NCI-H524 treated with DMSO at 0.1 percent for 48 hours (cell line): ENCODE data around the gene LRRIQ1.
A peak's percentile ranks its signal among the peaks of the same experiment; 100 is the strongest.
"Not testable (repeated sequence)": the region's sequence is repeated elsewhere in the genome, so short reads cannot be mapped to it uniquely, and the experiment has no call there.

Experiments
- DNase-seq: peaks from one replicate; lab custom pipeline; 2025; lab: John Stamatoyannopoulos, UW

Gene LRRIQ1

GRCh38 chr12:85036234-85036707, at the start of gene LRRIQ1, which contains the start of gene TSPAN19:
Gene LRRIQ1 (plus strand): TSS chr12:85036351. CDS start chr12:85038177, 1,826 bp downstream.
Gene TSPAN19 (minus strand): TSS chr12:85036277. CDS start chr12:85029946, 6,331 bp downstream.
- DNase-seq, result peak; percentile 84

- peak; percentile 35 for DNase-seq
Observed at GRCh38 chr12:84986586-84986985, 49.6 kb upstream of the LRRIQ1 start.

GRCh38 chr12:84994426-84994825, 41.7 kb upstream of the LRRIQ1 start:
- DNase-seq, result no peak

- DNase-seq, result no peak
Observed at GRCh38 chr12:84995641-84996040, 40.5 kb upstream of the LRRIQ1 start.

GRCh38 chr12:84996759-84997158, 39.4 kb upstream of the LRRIQ1 start:
- DNase-seq, result no peak

- DNase-seq, result no peak
Observed at GRCh38 chr12:84998341-84998740, 37.8 kb upstream of the LRRIQ1 start.

- DNase-seq, result peak; percentile 12
Observed at GRCh38 chr12:85000729-85001128, 35.4 kb upstream of the LRRIQ1 start.

GRCh38 chr12:85002778-85003296, 33.3 kb upstream of the LRRIQ1 start:
- no peak for DNase-seq

- DNase-seq, result peak; percentile 74
Observed at GRCh38 chr12:85004204-85004603, 31.9 kb upstream of the LRRIQ1 start.

GRCh38 chr12:85005047-85005446, 31.1 kb upstream of the LRRIQ1 start:
- DNase-seq, result not testable (repeated sequence)

- DNase-seq, result no peak
Observed at GRCh38 chr12:85005615-85006014, 30.5 kb upstream of the LRRIQ1 start.

GRCh38 chr12:85006206-85006605, 29.9 kb upstream of the LRRIQ1 start:
- DNase-seq, result peak; percentile 59

- no peak for DNase-seq
Observed at GRCh38 chr12:85007836-85008235, 28.3 kb upstream of the LRRIQ1 start.

- DNase-seq, result no peak
Observed at GRCh38 chr12:85016413-85016812, 19.7 kb upstream of the LRRIQ1 start.

GRCh38 chr12:85017133-85017532, 19.0 kb upstream of the LRRIQ1 start:
- DNase-seq, result no peak

- no peak for DNase-seq
Observed at GRCh38 chr12:85017618-85018017, 18.5 kb upstream of the LRRIQ1 start.

- DNase-seq, result no peak
Observed at GRCh38 chr12:85018098-85018497, 18.1 kb upstream of the LRRIQ1 start.

- DNase-seq, result peak; percentile 2
Observed at GRCh38 chr12:85029456-85029855, 6.7 kb upstream of the LRRIQ1 start.

GRCh38 chr12:85036733-85037132, 582 bp downstream of the LRRIQ1 start:
- no peak for DNase-seq

GRCh38 chr12:85041395-85041794, 5.2 kb downstream of the LRRIQ1 start:
- DNase-seq, result no peak

- no peak for DNase-seq
Observed at GRCh38 chr12:85043829-85044228, 7.7 kb downstream of the LRRIQ1 start.

- DNase-seq, result no peak
Observed at GRCh38 chr12:85057370-85057963, 21.3 kb downstream of the LRRIQ1 start.

GRCh38 chr12:85058339-85058738, 22.2 kb downstream of the LRRIQ1 start:
- DNase-seq, result no peak

- no peak for DNase-seq
Observed at GRCh38 chr12:85059594-85059993, 23.4 kb downstream of the LRRIQ1 start.
